IMR-90 (cell line): ENCODE results near the gene CHM.

Source experiments
- BHLHE40 ChIP-seq: fragments of 150-350 bp; IDR thresholded peaks from 2 replicates; pipeline ENCODE4 v1.6.1; 2016; ENCODE audit warnings: mild to moderate bottlenecking, low read depth, low read length
- MAZ ChIP-seq: IDR thresholded peaks from 2 replicates; pipeline ENCODE4 v1.6.1; 2012; ENCODE audit warnings: low read depth, mild to moderate bottlenecking, low read length, improper control_type of control experiment, moderate library complexity, borderline replicate concordance
- NFE2L2 ChIP-seq: fragments of 150-350 bp; IDR thresholded peaks from 2 replicates; pipeline ENCODE4 v1.6.1; 2016; ENCODE audit warnings: low read depth, mild to moderate bottlenecking, low read length
- POLR2A ChIP-seq: IDR thresholded peaks from 2 replicates; pipeline ENCODE4 v1.6.1; 2012; ENCODE audit warnings: mild to moderate bottlenecking, low read depth, low read length
- RCOR1 ChIP-seq: IDR thresholded peaks from 2 replicates; pipeline ENCODE4 v1.6.1; 2012; ENCODE audit warnings: mild to moderate bottlenecking, low read length, improper control_type of control experiment; ENCODE audit not compliant: insufficient replicate concordance
- SMC3 ChIP-seq: fragments of 150-350 bp; IDR thresholded peaks from 2 replicates; pipeline ENCODE4 v1.6.1; 2016; ENCODE audit warnings: low read depth, mild to moderate bottlenecking, antibody characterized with exemption, low read length, moderate library complexity
- TF ChIP-seq, protein P1 (sequence below): conservative IDR thresholded peaks from 2 replicates; pipeline ENCODE4 v1.5.1; 2012; ENCODE audit warnings: mild to moderate bottlenecking, low read depth, low read length, improper control_type of control experiment

- TF ChIP-seq, protein P1, sequence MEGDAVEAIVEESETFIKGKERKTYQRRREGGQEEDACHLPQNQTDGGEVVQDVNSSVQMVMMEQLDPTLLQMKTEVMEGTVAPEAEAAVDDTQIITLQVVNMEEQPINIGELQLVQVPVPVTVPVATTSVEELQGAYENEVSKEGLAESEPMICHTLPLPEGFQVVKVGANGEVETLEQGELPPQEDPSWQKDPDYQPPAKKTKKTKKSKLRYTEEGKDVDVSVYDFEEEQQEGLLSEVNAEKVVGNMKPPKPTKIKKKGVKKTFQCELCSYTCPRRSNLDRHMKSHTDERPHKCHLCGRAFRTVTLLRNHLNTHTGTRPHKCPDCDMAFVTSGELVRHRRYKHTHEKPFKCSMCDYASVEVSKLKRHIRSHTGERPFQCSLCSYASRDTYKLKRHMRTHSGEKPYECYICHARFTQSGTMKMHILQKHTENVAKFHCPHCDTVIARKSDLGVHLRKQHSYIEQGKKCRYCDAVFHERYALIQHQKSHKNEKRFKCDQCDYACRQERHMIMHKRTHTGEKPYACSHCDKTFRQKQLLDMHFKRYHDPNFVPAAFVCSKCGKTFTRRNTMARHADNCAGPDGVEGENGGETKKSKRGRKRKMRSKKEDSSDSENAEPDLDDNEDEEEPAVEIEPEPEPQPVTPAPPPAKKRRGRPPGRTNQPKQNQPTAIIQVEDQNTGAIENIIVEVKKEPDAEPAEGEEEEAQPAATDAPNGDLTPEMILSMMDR = no peak
- TF ChIP-seq POLR2A (no peak), MAZ (no peak), SMC3 (no peak), NFE2L2 (no peak), RCOR1 (no peak), BHLHE40 (no peak)
These were observed 50.8 kb downstream of the CHM start for GRCh38 chrX:85996555-85996954.
